Ascending aorta (tissue), 2 donors: ENCODE measurements around the gene NR4A3. TPM values are rescaled to one million over a fixed set of nuclear protein-coding genes. Genes with fewer than 3 reads are reported as not detected.

Source experiments
- DNase-seq, 2 donors: peaks; one replicate each; pipeline ENCODE4 v3.0.0-alpha.2; 2019; ENCODE audit warnings: low spot score in 2 of 2
- H3K27ac ChIP-seq, 2 donors: fragments of 200-600 bp; sonication (generic); one replicate each; pipeline ENCODE4 v1.5.1; 2016 to 2017; ENCODE audit warnings: mild to moderate bottlenecking in 1 of 2
- H3K27me3 ChIP-seq: fragments of 200-600 bp; sonication (generic); one replicate; pipeline ENCODE4 v1.5.1; 2017
- H3K36me3 ChIP-seq, 2 donors: fragments of 200-600 bp; sonication (generic); one replicate each; pipeline ENCODE4 v1.5.1; 2016
- H3K4me1 ChIP-seq, 2 donors: fragments of 200-600 bp; sonication (generic); one replicate each; pipeline ENCODE4 v1.5.1; 2016 to 2017; ENCODE audit warnings: mild to moderate bottlenecking in 1 of 2
- H3K4me3 ChIP-seq, 2 donors: fragments of 200-600 bp; sonication (generic); one replicate each; pipeline ENCODE4 v1.5.1; 2016 to 2017; ENCODE audit warnings: mild to moderate bottlenecking in 1 of 2
- H3K9me3 ChIP-seq, 2 donors: fragments of 200-600 bp; sonication (generic); one replicate each; pipeline ENCODE4 v1.5.1; 2016
- intact Hi-C: fragments of 100-400 bp; cut with DNase I; formaldehyde crosslinking; loops from one replicate; pipeline ENCODE4 v1.15.1; 2023
- total RNA-seq: library from RNA; depleted of rRNA; stranded (reverse); fragments of >200 nt; gene quantifications from one replicate; pipeline ENCODE4 v1.1.0, GENCODE V29; 2016
- TF ChIP-seq, protein P1 (sequence below), 3 experiments: fragments of 200-600 bp in 2 of 3; fragments of 450-650 bp in 1 of 3; sonication (generic) in 2 of 3; IDR thresholded peaks; one replicate each; pipeline ENCODE4 v1.5.1; 2016 to 2019; ENCODE audit warnings: antibody characterized with exemption in 3 of 3, mild to moderate bottlenecking in 1 of 3, moderate library complexity in 1 of 3

Gene NR4A3
- total RNA-seq, 1 donor from 2014 or later, result 21.3 TPM

DNA sequence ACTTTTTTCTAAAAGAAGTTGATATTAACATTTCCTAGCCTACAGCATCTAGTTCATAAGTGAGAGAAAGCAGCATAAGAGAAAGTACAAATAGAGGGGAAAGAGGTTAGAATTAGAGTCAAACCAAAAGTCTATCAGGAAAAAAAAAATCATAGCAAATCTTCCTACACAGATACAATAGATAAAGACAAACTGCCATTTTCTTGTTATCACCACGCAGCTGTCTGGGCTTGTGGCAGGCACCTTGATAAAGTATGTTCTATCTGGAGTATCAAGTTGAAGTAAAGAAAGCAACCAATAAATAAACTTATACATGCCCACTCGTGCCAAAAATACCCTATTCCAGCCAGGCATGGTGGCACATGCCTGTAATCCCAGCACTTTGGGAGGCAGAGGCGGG is 5.3 kb upstream of the NR4A3 start:
- TF ChIP-seq, protein P1, sequence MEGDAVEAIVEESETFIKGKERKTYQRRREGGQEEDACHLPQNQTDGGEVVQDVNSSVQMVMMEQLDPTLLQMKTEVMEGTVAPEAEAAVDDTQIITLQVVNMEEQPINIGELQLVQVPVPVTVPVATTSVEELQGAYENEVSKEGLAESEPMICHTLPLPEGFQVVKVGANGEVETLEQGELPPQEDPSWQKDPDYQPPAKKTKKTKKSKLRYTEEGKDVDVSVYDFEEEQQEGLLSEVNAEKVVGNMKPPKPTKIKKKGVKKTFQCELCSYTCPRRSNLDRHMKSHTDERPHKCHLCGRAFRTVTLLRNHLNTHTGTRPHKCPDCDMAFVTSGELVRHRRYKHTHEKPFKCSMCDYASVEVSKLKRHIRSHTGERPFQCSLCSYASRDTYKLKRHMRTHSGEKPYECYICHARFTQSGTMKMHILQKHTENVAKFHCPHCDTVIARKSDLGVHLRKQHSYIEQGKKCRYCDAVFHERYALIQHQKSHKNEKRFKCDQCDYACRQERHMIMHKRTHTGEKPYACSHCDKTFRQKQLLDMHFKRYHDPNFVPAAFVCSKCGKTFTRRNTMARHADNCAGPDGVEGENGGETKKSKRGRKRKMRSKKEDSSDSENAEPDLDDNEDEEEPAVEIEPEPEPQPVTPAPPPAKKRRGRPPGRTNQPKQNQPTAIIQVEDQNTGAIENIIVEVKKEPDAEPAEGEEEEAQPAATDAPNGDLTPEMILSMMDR (IDR thresholded peaks at IDR 0.05), result no peak
- Histone ChIP-seq H3K36me3 (no peaks in the 10 kb centered on the region), H3K27me3 (no peaks in the 10 kb centered on the region), H3K9me3 (no peaks in the 10 kb centered on the region), H3K4me3 (no peak overlapping the region), H3K4me1 (peaks cover 0 to 10% of the 10 kb centered on the region in 2 donors), H3K27ac (no peak overlapping the region)
- intact Hi-C loops, result loop anchor here (5.0 to 10.0 kb wide), 2 partner anchors 452 to 621 kb away; no protein-coding TSS in a partner anchor
- DNase-seq, result no peak

DNA sequence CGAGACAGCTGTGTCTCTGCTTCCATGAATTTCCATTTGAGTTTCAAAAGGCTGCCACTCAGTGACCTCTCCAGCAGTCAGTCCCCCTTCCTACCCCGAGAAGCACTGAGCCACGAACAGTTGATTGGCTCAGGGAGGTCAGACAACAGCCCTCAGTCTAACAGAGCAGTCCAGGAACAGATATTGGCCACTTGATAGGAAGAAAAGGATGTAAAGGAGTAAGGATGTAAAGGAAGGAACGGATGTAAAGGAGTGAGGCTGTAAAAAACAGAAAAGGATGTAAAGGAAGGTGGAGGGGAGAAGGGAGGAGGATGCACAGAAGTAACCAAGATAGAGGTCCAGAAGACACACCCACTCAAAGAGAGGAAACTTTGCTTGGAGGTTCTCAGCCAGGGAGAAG is 3.2 kb upstream of the NR4A3 start:
- Histone ChIP-seq H3K36me3 (no peaks in the 10 kb centered on the region), H3K27ac (peak overlapping the region; percentile 98 to 99), H3K4me1 (peaks cover 0 to 10% of the 10 kb centered on the region in 2 donors), H3K9me3 (no peaks in the 10 kb centered on the region), H3K27me3 (no peaks in the 10 kb centered on the region), H3K4me3 (peak overlapping the region; percentile 81 to 82)
- TF ChIP-seq, protein P1 (IDR thresholded peaks at IDR 0.05), result no peak
- intact Hi-C loops, result loop anchor here (5.0 to 10.0 kb wide), 2 partner anchors 454 to 619 kb away; no protein-coding TSS in a partner anchor
- DNase-seq, result no peak

DNA sequence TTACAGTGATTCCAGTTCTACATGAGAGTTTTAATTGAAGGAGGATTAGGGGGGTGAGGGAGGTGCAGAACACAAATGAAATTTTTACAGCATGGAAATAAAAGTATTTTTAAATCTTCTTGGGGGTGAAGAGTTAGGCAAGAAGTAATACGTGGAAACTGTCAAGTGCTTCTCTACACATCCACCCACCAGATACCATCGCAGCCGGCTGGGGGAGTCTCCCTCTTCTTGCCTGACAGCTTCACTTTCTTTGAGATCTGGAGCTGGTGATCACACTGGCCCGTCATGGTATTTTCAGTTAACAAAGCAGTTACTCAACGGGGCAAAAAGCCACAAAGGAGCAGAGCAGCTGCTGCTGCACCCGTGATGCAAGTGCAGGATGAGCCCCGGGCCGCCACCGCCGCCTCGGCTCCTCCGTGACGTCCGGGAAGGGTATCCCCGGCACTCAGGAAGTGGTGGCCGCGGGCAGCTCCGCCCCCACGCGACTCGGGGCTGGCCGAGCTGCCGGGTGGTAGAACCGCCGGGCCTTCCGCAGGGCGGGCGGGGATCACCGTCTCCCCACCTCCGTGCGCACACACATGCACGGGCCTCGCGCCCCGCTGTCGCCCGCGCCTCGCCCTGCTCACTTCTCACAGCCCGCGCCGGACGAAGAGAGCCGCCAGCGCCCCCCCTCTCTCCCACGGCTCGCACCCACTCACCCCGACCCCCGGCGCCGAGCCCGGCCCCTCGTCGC is 2.4 kb upstream of the NR4A3 start:
- Histone ChIP-seq H3K36me3 (no peaks in the 10 kb centered on the region), H3K27me3 (no peaks in the 10 kb centered on the region), H3K4me3 (peak overlapping the region; percentile 81 to 82), H3K27ac (peak overlapping the region; percentile 98 to 99), H3K4me1 (peaks cover 2 to 18% of the 10 kb centered on the region in 2 donors), H3K9me3 (no peaks in the 10 kb centered on the region)
- TF ChIP-seq, protein P1 (IDR thresholded peaks at IDR 0.05), result no peak
- intact Hi-C loops, result loop anchor here (5.0 to 10.0 kb wide), 2 partner anchors 454 to 618 kb away; no protein-coding TSS in a partner anchor
- DNase-seq, result peak; percentile 81 to 96

DNA sequence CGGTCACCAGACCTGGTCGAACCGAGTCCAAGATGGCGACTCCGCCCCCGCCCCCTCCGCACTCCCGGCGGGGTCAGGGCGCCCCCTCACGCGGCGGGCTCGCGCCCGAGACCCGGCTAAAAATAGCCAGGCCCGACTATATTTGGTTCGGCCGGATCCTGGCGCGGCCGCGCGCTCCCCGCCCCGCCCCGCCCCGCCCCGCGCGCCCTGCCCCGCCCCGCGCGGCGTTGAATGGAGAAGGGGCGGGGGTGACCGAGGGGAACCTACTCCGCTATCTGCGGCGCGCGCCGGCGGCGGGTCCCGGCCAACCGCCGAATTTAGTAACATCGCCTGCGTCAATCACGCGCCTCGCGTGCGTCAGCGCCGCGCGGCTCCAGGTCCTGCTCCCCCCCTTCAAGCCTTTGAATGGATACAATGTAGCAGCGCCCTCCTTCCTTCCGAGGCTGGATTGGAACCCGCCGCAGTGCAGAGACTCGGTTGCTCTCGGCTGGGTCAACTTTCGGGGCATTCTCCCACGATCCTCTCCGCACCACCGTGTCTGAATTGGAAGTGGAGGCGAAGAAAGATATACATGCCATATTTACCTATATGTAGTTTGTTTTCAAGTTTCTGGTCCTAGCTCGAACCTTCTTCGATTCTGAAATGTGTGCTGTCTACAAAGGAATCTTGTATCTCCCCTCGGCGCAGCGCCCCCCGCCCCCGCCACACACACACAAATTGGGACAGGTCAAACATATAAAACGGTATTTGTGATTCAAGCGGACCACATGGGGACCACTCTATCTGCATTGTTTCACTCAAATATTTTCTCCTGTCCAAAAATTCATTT is 1.6 kb upstream of the NR4A3 start:
- Histone ChIP-seq H3K36me3 (no peaks in the 10 kb centered on the region), H3K4me1 (peaks cover 8 to 24% of the 10 kb centered on the region in 2 donors), H3K9me3 (no peaks in the 10 kb centered on the region), H3K27ac (peak overlapping the region; percentile 98 to 99), H3K27me3 (no peaks in the 10 kb centered on the region), H3K4me3 (peak overlapping the region; percentile 81 to 82)
- TF ChIP-seq, protein P1 (IDR thresholded peaks at IDR 0.05), result no peak
- intact Hi-C loops, result loop anchor here (1.0 to 10.0 kb wide), 16 partner anchors 86 to 1898 kb away; partner anchors contain the start of genes ERP44, INVS, MSANTD3 and NANS
- peak; percentile 93 to 98 for DNase-seq

DNA sequence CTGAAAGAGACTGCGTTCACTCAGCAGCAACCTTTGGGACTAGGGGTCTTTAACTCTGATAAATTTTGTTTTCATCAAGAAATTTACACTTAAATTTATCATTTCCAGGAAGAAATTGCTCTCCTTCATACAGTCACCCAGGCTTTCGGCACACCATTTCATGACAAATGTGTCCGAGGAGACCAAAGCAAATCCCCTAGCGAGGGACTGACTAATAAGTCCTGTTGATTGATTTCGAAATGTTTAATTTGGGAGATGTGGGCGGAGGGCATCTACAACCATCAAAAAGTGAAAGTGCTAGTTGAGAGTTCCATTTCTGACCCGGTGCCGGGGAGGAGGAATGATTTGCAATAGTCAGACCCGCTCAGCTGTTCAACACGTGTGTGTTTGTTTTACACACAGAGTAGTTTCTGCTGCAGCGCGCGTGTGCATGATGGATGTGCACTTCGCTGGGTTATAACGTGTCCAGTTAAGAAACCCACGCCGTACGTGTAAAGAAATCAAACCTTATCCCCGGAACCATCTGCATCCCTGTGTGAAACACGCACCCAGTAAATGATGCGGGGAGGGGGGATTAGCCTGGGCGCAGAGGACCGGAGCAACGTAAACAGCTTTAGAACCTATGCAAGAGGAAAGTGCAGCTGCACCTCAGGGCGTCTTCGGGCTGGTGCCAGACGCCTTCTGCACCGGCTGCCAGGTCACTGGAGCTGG is 845 bp upstream of the NR4A3 start:
- Histone ChIP-seq H3K9me3 (no peaks in the 10 kb centered on the region), H3K4me3 (peak overlapping the region; percentile 81 to 82), H3K4me1 (peaks cover 8 to 24% of the 10 kb centered on the region in 2 donors), H3K27me3 (no peaks in the 10 kb centered on the region), H3K36me3 (no peaks in the 10 kb centered on the region), H3K27ac (peak overlapping the region; percentile 98 to 99)
- TF ChIP-seq, protein P1 (IDR thresholded peaks at IDR 0.05), result no peak
- intact Hi-C loops, result loop anchor here (1.0 to 5.0 kb wide), 14 partner anchors 85 to 1899 kb away; partner anchors contain the start of genes ERP44, INVS, MSANTD3 and NANS
- peak; percentile 32 to 91 for DNase-seq
